DND-41 (cell line): ENCODE measurements around the gene ARHGAP4.

Experiments
- CTCF ChIP-seq: IDR thresholded peaks from 2 replicates; pipeline ENCODE4 v1.5.1; 2012; ENCODE audit warnings: borderline replicate concordance, low read length, moderate library complexity, mild to moderate bottlenecking; ENCODE audit not compliant: poor library complexity, severe bottlenecking; ENCODE audit errors: extremely low read depth
- EZH2 ChIP-seq: IDR thresholded peaks from 3 replicates; pipeline ENCODE4 v1.6.1; 2012; ENCODE audit warnings: borderline replicate concordance, low read depth, mild to moderate bottlenecking, moderate library complexity, low read length, inconsistent platforms; ENCODE audit not compliant: severe bottlenecking

GRCh38 chrX:153974726-153975286 is 48.7 kb upstream of the ARHGAP4 start:
- no peak for TF ChIP-seq EZH2
- TF ChIP-seq CTCF = no peak
